Measurements from ENCODE around the gene CHRDL2. TPM values are rescaled to one million over a fixed set of nuclear protein-coding genes. Genes with fewer than 3 reads are reported as not detected.

CHRDL2 gene
- total and polyA plus RNA-seq, 7 donors, result 6.1 to 45.1 (median 14.6) TPM; not detected in 1

GRCh38 chr11:74697722-74698121, 33.5 kb downstream of the CHRDL2 start:
- 67 to 86% methylated on average over 4 of the region's 4 CpGs for WGBS, 2 donors
- Histone ChIP-seq H3K27me3 (no peaks in the 10 kb centered on the region), H3K4me1 (peaks cover 0 to 58% (median 47%) of the 10 kb centered on the region in 4 donors), H3K9me3 (no peaks in the 10 kb centered on the region), H3K27ac (peak overlapping the region; percentile 83 to 91 (median 86)), H3K4me3 (no peak overlapping the region), H3K36me3 (peaks cover 0 to 33% (median 0%) of the 10 kb centered on the region in 4 donors)
- TF ChIP-seq POLR2A (IDR thresholded peaks at IDR 0.05) (no peak), EP300 (IDR thresholded peaks at IDR 0.05) (no peak), POLR2AphosphoS5 (IDR thresholded peaks at IDR 0.05) (no peak)
- TF ChIP-seq, protein P1, sequence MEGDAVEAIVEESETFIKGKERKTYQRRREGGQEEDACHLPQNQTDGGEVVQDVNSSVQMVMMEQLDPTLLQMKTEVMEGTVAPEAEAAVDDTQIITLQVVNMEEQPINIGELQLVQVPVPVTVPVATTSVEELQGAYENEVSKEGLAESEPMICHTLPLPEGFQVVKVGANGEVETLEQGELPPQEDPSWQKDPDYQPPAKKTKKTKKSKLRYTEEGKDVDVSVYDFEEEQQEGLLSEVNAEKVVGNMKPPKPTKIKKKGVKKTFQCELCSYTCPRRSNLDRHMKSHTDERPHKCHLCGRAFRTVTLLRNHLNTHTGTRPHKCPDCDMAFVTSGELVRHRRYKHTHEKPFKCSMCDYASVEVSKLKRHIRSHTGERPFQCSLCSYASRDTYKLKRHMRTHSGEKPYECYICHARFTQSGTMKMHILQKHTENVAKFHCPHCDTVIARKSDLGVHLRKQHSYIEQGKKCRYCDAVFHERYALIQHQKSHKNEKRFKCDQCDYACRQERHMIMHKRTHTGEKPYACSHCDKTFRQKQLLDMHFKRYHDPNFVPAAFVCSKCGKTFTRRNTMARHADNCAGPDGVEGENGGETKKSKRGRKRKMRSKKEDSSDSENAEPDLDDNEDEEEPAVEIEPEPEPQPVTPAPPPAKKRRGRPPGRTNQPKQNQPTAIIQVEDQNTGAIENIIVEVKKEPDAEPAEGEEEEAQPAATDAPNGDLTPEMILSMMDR (IDR thresholded peaks at IDR 0.05), result no peak
- intact Hi-C loops (cut with DNase I), result loop anchor here (2.0 kb wide), 2 partner anchors 53 to 85 kb away; no protein-coding TSS in a partner anchor
- no peak for DNase-seq

GRCh38 chr11:74696939-74697675, 34.1 kb downstream of the CHRDL2 start:
- peak; percentile 97 for DNase-seq
- no peaks in the 10 kb centered on the region for H3K9me3 ChIP-seq
- H3K27ac ChIP-seq, result peak overlapping the region; percentile 83 to 91 (median 86)
- WGBS, 2 donors, result 37 to 52% methylated on average over 16 of the region's 16 CpGs
- peaks cover 0 to 54% (median 48%) of the 10 kb centered on the region in 4 donors for H3K4me1 ChIP-seq
- intact Hi-C loops (cut with DNase I), result loop anchor here (2.0 kb wide), 2 partner anchors 52 to 84 kb away; no protein-coding TSS in a partner anchor
- peak in 2 of 4 donors; percentile 96 to 98 for TF ChIP-seq EP300 (IDR thresholded peaks at IDR 0.05)
- TF ChIP-seq, protein P1 (IDR thresholded peaks at IDR 0.05), result no peak
- peak; percentile 67 to 91 (median 80) for TF ChIP-seq POLR2AphosphoS5 (IDR thresholded peaks at IDR 0.05)
- TF ChIP-seq POLR2A (IDR thresholded peaks at IDR 0.05), result no peak
- no peaks in the 10 kb centered on the region for H3K27me3 ChIP-seq
- H3K36me3 ChIP-seq, result peaks cover 0 to 30% (median 0%) of the 10 kb centered on the region in 4 donors
- H3K4me3 ChIP-seq, result peak overlapping the region in 2 of 4 donors; percentile 12 to 14

- H3K27ac ChIP-seq, result peak overlapping the region; percentile 83 to 91 (median 86)
- no peak for TF ChIP-seq POLR2A (IDR thresholded peaks at IDR 0.05)
- no peak for TF ChIP-seq POLR2AphosphoS5 (IDR thresholded peaks at IDR 0.05)
- no peak for TF ChIP-seq EP300 (IDR thresholded peaks at IDR 0.05)
- TF ChIP-seq, protein P1 (IDR thresholded peaks at IDR 0.05), result no peak
- H3K4me3 ChIP-seq, result peak overlapping the region in 1 of 4 donors; percentile 12
- H3K4me1 ChIP-seq, result peaks cover 0 to 53% (median 48%) of the 10 kb centered on the region in 4 donors
- no peak for DNase-seq
- intact Hi-C loops (cut with DNase I), result loop anchor here (2.0 kb wide), 2 partner anchors 52 to 84 kb away; no protein-coding TSS in a partner anchor
- H3K27me3 ChIP-seq, result no peaks in the 10 kb centered on the region
- H3K9me3 ChIP-seq, result no peaks in the 10 kb centered on the region
- 66 to 72% methylated on average over 6 of the region's 6 CpGs for WGBS, 2 donors
- H3K36me3 ChIP-seq, result peaks cover 0 to 25% (median 0%) of the 10 kb centered on the region in 4 donors
Measured at GRCh38 chr11:74696500-74696899, 34.7 kb downstream of the CHRDL2 start.

GRCh38 chr11:74695705-74696280, 35.4 kb downstream of the CHRDL2 start:
- no peak overlapping the region for H3K4me3 ChIP-seq
- no peaks in the 10 kb centered on the region for H3K27me3 ChIP-seq
- DNase-seq, result no peak
- intact Hi-C loops (cut with DNase I), result loop anchor here (2.0 kb wide), 2 partner anchors 51 to 83 kb away; no protein-coding TSS in a partner anchor
- 88 to 90% methylated on average over 11 of the region's 11 CpGs for WGBS, 2 donors
- no peaks in the 10 kb centered on the region for H3K9me3 ChIP-seq
- TF ChIP-seq, protein P1 (IDR thresholded peaks at IDR 0.05), result no peak
- no peak for TF ChIP-seq POLR2A (IDR thresholded peaks at IDR 0.05)
- TF ChIP-seq EP300 (IDR thresholded peaks at IDR 0.05), result no peak
- no peak for TF ChIP-seq POLR2AphosphoS5 (IDR thresholded peaks at IDR 0.05)
- H3K4me1 ChIP-seq, result peaks cover 0 to 53% (median 48%) of the 10 kb centered on the region in 4 donors
- peak overlapping the region; percentile 83 to 91 (median 86) for H3K27ac ChIP-seq
- H3K36me3 ChIP-seq, result peaks cover 0 to 18% (median 0%) of the 10 kb centered on the region in 4 donors
